ENCODE measurements around the gene BGN. TPM values are rescaled to one million over a fixed set of nuclear protein-coding genes. Genes with fewer than 3 reads are reported as not detected.

BGN gene
- total RNA-seq, 2 donors from 2014 or later = 1,777 to 1,907 TPM

GRCh38 chrX:153539171-153539978 lies 44.6 kb downstream of the BGN start:
- Histone ChIP-seq H3K4me1 (ENCODE audit: control insufficient read depth in 1 of 2, low read depth in 2 of 2) (no peaks in the 10 kb centered on the region), H3K27ac (no peak overlapping the region), H3K4me3 (no peak overlapping the region), H3K36me3 (no peaks in the 10 kb centered on the region), H3K9me3 (no peaks in the 10 kb centered on the region), H3K27me3 (replicated peaks; ENCODE audit: insufficient read depth) (no peaks in the 10 kb centered on the region)
- ATAC-seq (ENCODE audit: insufficient number of reproducible peaks, low FRiP score, low read depth) (no peak), DNase-seq (ENCODE audit: low spot score) (no peak)
- TF ChIP-seq CTCF (IDR thresholded peaks at IDR 0.05) = peak; percentile 76

DNA sequence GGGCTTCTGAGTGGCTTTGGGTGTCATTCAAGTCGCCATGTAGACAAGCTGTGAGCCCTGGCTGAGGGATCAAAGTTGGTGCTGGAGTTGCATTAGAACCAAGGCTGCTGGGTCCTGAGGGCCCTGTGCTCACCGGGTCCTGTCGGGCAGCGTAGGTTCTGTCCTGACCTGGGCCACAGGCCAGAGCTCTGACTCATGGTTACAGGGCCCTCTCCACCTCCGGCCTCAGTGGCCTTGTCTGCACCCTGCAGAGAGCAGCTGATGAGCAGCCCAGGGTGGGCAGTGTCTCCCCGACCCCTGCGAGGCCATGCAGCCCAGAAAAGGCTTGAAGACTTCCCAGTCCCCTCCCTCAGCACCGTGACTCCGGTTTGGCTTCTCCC lies 45.2 kb downstream of the BGN start:
- H3K4me3 ChIP-seq = no peak overlapping the region
- no peaks in the 10 kb centered on the region for H3K4me1 ChIP-seq (ENCODE audit: control insufficient read depth in 1 of 2, low read depth in 2 of 2)
- H3K9me3 ChIP-seq = no peaks in the 10 kb centered on the region
- H3K27me3 ChIP-seq (replicated peaks; ENCODE audit: insufficient read depth) = no peaks in the 10 kb centered on the region
- ATAC-seq (ENCODE audit: insufficient number of reproducible peaks, low FRiP score, low read depth) (no peak), DNase-seq (ENCODE audit: low spot score) (no peak)
- no peak overlapping the region for H3K27ac ChIP-seq
- H3K36me3 ChIP-seq = no peaks in the 10 kb centered on the region
- no peak for TF ChIP-seq CTCF (IDR thresholded peaks at IDR 0.05)

- Histone ChIP-seq H3K4me1 (ENCODE audit: control insufficient read depth in 1 of 2, low read depth in 2 of 2) (no peaks in the 10 kb centered on the region), H3K27ac (no peak overlapping the region), H3K9me3 (no peaks in the 10 kb centered on the region), H3K27me3 (replicated peaks; ENCODE audit: insufficient read depth) (no peaks in the 10 kb centered on the region), H3K4me3 (no peak overlapping the region), H3K36me3 (no peaks in the 10 kb centered on the region)
- no peak for ATAC-seq (ENCODE audit: insufficient number of reproducible peaks, low FRiP score, low read depth)
- TF ChIP-seq CTCF (IDR thresholded peaks at IDR 0.05) = no peak
- DNase-seq (ENCODE audit: low spot score) = no peak
Observed at GRCh38 chrX:153544727-153545126, 49.9 kb downstream of the BGN start.

GRCh38 chrX:153546386-153546785 lies 51.6 kb downstream of the BGN start:
- Histone ChIP-seq H3K4me3 (no peak overlapping the region), H3K9me3 (no peaks in the 10 kb centered on the region), H3K36me3 (no peaks in the 10 kb centered on the region), H3K27ac (no peak overlapping the region), H3K4me1 (ENCODE audit: control insufficient read depth in 1 of 2, low read depth in 2 of 2) (no peaks in the 10 kb centered on the region), H3K27me3 (replicated peaks; ENCODE audit: insufficient read depth) (no peaks in the 10 kb centered on the region)
- no peak for ATAC-seq (ENCODE audit: insufficient number of reproducible peaks, low FRiP score, low read depth)
- no peak for TF ChIP-seq CTCF (IDR thresholded peaks at IDR 0.05)
- DNase-seq (ENCODE audit: low spot score) = no peak

DNA sequence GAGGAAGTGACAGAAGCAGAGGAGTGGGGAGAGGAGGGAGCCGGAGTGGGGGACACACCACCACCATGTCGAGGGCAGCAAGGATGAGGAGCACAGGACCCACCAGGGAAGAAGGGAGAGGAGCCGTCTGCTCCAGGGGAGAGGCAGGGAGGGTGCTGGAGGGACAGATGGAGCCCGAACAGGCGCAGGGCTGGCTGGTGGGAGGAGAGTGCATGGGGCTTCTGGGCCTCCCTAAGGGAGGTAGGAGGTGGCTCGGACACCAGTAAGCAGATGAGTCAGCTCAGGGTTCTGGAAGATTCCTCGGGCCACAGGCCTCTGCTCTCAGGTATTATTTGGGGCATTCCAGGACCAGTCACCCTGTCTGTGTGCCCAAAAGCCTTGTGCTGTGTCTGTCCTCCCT lies 52.4 kb downstream of the BGN start:
- TF ChIP-seq CTCF (IDR thresholded peaks at IDR 0.05) = no peak

More for the DNA sequence above, 52.4 kb downstream of the BGN start:
- Histone ChIP-seq H3K27ac (no peak overlapping the region), H3K4me3 (no peak overlapping the region), H3K36me3 (no peaks in the 10 kb centered on the region), H3K4me1 (ENCODE audit: control insufficient read depth in 1 of 2, low read depth in 2 of 2) (no peaks in the 10 kb centered on the region), H3K27me3 (replicated peaks; ENCODE audit: insufficient read depth) (no peaks in the 10 kb centered on the region), H3K9me3 (no peaks in the 10 kb centered on the region)
- ATAC-seq (ENCODE audit: insufficient number of reproducible peaks, low FRiP score, low read depth) (no peak), DNase-seq (ENCODE audit: low spot score) (no peak)

Data from thoracic aorta (tissue), 2 donors.